Cerebellar cortex (tissue), 1 donor: ENCODE results near the gene GJA4.
"Not testable (repeated sequence)": the region's sequence is repeated elsewhere in the genome, so short reads cannot be mapped to it uniquely, and the experiment has no call there.

Experiments
- DNase-seq: peaks from one replicate; pipeline ENCODE4 v3.0.0-alpha.2; 2015; ENCODE audit warnings: low spot score

Gene GJA4

GRCh38 chr1:34792424-34792823, 375 bp upstream of the GJA4 start:
- DNase-seq, result no peak

DNA sequence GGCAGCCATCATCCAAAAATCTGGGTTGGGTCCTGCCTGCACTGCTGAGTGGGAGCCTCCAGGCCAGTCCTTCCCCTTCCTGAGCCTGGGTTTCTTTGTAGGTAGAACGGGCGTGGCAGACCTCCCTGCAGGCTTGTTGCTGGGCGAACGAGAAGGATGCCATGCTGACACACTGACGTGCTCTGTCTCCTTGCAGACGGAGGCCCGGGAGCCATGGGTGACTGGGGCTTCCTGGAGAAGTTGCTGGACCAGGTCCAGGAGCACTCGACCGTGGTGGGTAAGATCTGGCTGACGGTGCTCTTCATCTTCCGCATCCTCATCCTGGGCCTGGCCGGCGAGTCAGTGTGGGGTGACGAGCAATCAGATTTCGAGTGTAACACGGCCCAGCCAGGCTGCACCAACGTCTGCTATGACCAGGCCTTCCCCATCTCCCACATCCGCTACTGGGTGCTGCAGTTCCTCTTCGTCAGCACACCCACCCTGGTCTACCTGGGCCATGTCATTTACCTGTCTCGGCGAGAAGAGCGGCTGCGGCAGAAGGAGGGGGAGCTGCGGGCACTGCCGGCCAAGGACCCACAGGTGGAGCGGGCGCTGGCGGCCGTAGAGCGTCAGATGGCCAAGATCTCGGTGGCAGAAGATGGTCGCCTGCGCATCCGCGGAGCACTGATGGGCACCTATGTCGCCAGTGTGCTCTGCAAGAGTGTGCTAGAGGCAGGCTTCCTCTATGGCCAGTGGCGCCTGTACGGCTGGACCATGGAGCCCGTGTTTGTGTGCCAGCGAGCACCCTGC, 1.4 kb downstream of the GJA4 start:
- no peak for DNase-seq

DNA sequence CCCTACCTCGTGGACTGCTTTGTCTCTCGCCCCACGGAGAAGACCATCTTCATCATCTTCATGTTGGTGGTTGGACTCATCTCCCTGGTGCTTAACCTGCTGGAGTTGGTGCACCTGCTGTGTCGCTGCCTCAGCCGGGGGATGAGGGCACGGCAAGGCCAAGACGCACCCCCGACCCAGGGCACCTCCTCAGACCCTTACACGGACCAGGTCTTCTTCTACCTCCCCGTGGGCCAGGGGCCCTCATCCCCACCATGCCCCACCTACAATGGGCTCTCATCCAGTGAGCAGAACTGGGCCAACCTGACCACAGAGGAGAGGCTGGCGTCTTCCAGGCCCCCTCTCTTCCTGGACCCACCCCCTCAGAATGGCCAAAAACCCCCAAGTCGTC, 2.0 kb downstream of the GJA4 start:
- no peak for DNase-seq

GRCh38 chr1:34795916-34796315, 3.1 kb downstream of the GJA4 start:
- DNase-seq, result no peak

DNA sequence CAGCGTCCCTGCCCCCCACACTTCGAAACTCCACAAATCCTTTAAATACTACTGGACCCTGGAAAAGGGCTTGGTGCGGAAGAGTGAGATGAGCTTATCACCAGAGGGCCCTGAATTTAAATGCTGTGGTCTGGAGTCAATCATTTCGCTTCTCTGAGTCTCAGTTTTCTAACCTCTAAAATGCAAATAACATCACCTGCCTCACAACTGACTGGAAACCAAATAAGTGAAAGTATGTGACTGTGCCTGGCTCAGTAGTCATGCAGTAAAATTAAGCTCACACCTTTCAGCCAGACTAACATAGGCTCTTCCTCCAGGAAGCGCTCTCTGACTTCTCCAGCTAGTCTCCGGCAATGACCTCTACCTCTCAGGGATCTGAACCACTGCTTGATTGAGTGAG, 4.2 kb downstream of the GJA4 start:
- no peak for DNase-seq

DNA sequence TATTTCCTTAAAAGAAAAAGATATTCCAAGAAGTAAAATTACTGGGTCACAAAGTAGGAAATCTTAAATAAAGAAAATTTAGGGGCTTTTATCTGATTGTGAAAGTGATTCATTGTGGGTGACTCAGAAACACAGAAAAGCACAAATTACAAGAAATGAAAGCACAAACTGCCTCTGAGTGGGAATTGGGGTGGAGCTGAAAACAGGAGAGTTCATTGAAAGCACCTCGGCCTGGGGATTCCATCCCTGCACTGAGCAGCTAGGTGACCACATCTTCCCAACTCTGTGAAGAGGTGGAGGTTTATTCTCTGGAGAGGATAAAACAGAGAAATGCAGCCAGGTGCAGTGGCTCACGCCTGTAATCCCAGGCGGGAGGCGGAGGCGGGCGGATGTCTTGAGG, 7.4 kb downstream of the GJA4 start:
- DNase-seq, result no peak

GRCh38 chr1:34803770-34804169, 11.0 kb downstream of the GJA4 start:
- no peak for DNase-seq

DNA sequence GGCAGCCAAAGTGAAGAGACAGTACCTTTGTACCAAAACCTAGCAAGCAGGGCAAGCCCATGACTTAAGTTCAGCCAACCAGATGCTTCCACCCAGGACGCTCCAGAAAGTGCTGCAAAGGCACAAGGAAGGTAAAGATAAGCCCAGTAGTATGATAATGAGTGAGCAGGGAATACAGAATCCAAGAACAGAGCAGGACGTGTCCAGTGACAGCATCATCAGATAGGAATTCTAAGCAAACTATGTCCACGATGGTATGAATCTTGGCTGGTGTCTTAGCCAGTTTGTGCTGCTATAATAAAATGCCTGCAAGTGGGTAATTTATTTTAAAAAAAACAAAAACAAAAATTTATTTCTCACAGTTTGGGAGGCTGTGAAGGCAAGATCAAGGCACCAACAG, 13.6 kb downstream of the GJA4 start:
- DNase-seq, result no peak

DNA sequence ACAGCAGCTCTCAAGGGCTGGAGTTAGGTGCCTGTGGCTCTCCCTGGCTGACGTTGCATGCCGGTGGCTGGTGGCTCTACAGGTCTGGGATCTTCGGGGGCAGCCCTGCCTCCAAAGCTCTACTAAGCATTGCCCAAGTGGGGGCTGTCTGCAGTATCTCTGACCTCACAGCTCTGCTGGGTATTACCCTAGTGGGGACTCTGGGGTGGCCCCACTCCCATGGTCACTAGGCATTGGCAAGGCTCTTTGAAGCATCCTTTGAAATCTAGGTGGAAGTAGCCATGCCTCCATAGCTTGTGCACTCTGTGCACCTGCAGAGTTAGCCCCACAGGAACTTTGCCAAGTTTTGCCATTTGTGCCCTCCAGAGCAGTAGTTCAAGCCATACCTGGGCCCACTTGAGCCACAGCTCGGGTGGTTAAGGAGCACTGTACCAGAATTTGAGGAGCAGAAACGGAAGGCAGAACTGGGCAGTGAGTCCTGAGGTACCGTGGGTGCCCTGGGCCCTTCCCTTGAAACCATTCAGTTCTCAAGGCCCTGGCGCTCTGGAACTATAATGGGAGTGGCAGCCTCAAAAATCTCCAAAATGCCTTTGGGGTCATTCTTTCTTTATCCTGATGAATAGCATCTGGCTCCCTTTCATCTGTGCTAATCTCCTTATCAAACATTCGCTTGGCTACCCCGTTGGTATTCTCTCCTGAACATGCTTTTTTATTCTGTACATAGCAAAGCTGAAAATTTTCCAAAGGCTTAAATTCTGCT, 15.4 kb downstream of the GJA4 start:
- DNase-seq, result no peak

DNA sequence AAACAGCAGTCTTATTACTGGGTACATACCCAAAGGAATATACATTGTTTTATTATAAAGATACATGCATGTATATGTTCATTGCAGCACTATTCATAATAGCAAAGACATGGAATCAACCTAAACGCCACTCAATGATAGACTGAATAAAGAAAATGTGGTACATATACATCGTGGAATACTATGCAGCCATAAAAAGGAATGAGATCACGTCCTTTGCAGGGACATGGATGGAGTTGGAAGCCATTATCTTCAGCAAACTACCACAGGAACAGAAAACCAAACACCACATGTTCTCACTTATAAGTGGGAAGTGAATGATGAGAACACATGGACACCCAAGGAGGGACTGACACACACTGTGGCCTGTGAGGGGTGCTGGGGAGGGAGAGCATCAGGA, 18.0 kb downstream of the GJA4 start:
- DNase-seq, result not testable (repeated sequence)

- no peak for DNase-seq
Measured at GRCh38 chr1:34816332-34816731, 23.5 kb downstream of the GJA4 start.

DNA sequence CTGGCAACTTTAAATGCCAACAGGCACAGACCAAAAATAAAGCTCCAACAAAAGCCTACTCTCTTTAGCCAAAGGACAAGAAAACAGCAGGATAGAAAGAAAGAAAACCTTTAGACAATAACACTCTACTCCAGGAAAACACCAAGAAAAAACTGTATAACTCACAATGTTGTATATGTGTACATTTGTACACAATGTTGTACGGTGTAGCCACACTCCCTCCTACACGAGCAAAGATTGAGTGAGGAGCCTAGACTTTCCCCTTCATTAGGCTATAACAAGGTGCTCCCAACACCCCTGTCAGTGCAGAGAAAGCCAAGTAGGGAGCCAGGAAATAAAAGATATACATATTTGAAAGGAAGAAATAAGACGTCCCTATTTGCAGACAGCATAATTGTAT, 24.0 kb downstream of the GJA4 start:
- DNase-seq, result no peak

DNA sequence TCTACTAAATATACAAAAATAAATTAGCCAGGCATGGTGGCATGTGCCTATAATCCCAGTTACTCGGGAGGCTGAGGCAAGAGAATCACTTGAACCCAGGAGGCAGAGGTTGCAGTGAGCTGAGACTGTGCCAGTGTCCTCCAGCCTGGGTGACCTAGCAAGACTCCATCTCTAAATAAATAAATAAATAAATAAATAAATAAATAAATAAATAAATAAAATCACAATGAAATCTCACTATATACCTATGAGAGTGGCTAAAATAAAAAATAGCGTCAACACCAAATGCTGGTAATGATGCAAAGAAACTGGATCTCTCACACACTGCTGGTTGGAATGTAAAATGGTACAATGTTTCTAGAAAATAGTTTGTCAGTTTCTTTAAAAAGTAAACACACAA, 26.1 kb downstream of the GJA4 start:
- DNase-seq, result not testable (repeated sequence)

DNA sequence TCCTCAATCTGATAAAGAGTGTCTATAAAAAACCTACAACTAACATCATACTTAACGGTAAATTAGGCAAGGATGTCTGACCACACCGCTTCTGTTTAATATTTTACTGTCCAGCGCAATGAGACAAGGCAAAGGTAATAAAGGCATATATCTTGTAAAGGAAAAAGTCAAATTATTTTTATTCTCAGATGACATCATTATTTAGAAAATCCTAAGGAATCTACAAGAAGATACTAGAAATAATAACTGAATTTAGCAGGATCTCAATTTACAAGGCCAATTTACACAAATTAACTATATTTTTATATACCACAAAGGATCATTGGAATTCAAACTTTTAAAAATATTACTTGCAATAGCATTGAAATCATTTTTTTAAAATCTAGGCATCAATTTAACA, 29.4 kb downstream of the GJA4 start:
- DNase-seq, result no peak

DNA sequence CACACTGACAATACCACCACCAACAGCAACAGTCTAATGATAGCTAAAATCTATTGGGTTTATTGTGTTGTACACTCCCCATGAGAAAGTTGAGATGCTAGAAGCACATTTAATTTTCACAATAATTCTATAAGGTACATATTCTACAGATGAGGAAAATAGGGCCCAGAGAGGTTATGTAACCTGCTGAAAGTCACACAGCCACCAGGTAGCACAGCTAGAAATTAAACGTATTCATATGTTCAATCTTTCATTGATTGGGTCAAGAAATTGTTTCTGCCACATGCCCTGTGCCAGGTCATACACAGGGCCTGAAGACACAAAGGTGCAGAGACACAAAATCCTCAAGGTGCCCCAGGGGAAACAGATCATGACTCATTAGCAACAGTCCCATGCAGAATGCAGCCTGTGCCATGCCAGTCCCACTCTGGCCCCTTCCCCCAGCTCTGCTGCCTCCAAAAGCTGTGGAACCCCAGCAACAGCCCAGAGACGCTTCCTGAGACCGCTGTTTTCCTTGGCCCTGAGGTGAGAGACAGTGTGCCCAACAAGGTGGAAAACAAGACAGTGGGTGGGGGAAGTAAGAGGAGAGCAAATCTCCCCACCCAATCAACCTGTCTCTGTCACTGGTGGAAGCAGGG, 32.1 kb downstream of the GJA4 start:
- DNase-seq, result no peak

DNA sequence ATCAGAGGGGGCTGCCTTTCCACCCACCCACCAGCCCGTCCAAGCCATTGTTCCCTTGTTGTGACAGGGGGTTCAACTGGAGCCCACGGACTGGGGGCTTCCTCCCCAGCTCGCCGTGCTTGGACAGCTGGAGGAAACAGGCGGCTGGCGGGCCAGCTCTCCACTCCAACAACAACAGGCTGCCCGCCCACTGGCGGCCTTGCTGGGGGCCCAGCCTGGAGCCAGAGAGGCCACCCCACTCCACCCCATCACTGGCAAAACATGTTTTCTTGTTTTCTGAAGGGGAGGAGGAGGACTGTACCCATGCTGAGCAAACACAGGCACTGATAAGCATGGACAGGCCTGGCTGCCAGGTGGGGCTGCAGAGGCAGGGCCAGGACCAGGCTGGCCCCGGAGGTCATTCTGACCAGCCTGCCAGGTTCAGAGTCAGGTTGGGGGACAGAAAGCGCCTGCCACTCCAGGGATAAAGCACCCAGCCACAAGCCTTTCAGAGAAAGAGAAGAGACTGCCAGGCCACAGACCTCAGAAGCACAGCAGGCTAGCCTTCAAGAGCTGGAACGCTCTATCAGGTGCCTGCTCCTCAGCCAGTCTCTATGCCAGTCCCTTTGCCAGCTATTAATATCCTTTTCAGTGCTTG, 32.8 kb downstream of the GJA4 start:
- peak; percentile 22 for DNase-seq

DNA sequence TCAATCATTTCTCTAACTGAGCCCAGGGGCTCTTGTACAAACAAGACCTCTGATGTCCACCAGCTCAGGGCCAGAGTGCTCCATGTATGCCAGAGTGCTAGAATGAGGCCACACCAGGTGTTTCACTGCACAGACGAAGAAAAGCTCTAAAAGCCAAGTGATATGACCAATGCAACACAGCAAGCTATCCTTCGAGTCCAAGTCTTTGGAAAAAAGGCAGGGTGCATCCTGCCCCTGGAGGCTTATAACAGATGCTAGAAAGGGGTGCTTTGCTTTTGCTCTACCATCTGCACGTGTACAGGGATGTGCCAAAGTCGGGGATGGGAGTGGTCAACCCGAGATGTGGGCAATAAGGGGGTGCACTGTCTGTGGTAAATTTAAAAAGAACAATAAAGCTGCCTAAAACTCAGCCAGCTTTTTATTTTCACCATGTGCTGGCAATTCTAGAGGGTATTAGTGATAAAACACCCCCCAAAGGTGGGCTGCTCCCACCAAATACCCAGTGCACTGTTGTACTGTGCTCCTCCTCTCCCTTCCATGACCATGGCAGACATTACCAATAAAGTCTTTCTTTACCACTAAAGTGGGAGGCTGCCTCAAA, 34.6 kb downstream of the GJA4 start:
- DNase-seq, result no peak

GRCh38 chr1:34828611-34829010, 35.8 kb downstream of the GJA4 start:
- no peak for DNase-seq

- DNase-seq, result no peak
Measured at GRCh38 chr1:34829250-34829649, 36.5 kb downstream of the GJA4 start.

- DNase-seq, result no peak
Measured at GRCh38 chr1:34831721-34832246, 39.0 kb downstream of the GJA4 start.

- DNase-seq, result no peak
Measured at GRCh38 chr1:34833711-34834110, 40.9 kb downstream of the GJA4 start.
